HepG2 (cell line): Measurements from ENCODE around the gene ZNF394. TPM values are rescaled to one million over a fixed set of nuclear protein-coding genes. Genes with fewer than 3 reads are reported as not detected.

Source experiments
- ATAC-seq: fragments of 200-7000 bp; cut with Tn5 transposase; 3 replicates; pipeline ENCODE4 v1.9.1; 2020; ENCODE audit warnings: mild to moderate bottlenecking, moderate library complexity
- BruUV-seq: library from RNA; stranded (reverse); fragments of 400-500 nt; replicated peaks from 2 replicates; lab custom pipeline; 2021; lab: Mats Ljungman, UMichigan
- CTCF ChIA-PET: fragments of 300-600 bp; formaldehyde crosslinking; extraction: SDS; loops from one replicate; lab custom pipeline; 2021; ENCODE audit warnings: low total read pairs, inconsistent platforms, low intra/inter-chr PET ratio; lab: Yijun Ruan, JAX
- POLR2A ChIA-PET: fragments of 350-600 bp; sonication (Branson Sonifier 250); formaldehyde crosslinking; loops from one replicate; lab custom pipeline; 2020; ENCODE audit warnings: antibody characterized with exemption, inconsistent platforms; lab: Yijun Ruan, JAX
- DNase-seq: peaks from one replicate; pipeline ENCODE4 v3.0.0-alpha.2; 2015; ENCODE audit warnings: low spot score
- FAIRE-seq: peaks from 3 replicates; lab custom pipeline; 2011; peaks lifted over from hg19 to GRCh38; lab: Jason Lieb, UNC
- H2AFZ ChIP-seq: one replicate; pipeline ENCODE4 v1.6.1; 2011; ENCODE audit warnings: low read length, inconsistent platforms
- H3K27ac ChIP-seq: fragments of 300-600 bp; 3 replicates; pipeline ENCODE4 v1.8.0; 2011; ENCODE audit warnings: mixed run types, mild to moderate bottlenecking, mixed read lengths, low read length, inconsistent platforms; ENCODE audit not compliant: insufficient read depth; ENCODE audit errors: extremely low read length
- H3K27me3 ChIP-seq, 2 experiments: fragments of 200-600 bp in 1 of 2; 2 replicates in 1 of 2; 3 replicates in 1 of 2; pipeline versions ENCODE4 v1.6.0 to v1.8.0; 2011; ENCODE audit warnings: low read length in 2 of 2, mild to moderate bottlenecking in 2 of 2, moderate library complexity in 2 of 2, inconsistent platforms in 1 of 2; ENCODE audit not compliant: insufficient read depth in 2 of 2, control insufficient read depth in 1 of 2
- H3K36me3 ChIP-seq, 2 experiments: fragments of 200-600 bp in 1 of 2; replicated peaks in 1 of 2; 2 replicates in 1 of 2; 3 replicates in 1 of 2; pipeline versions ENCODE4 v1.5.1 to v1.8.0; 2011; ENCODE audit warnings: low read length in 2 of 2, inconsistent platforms in 1 of 2; ENCODE audit not compliant: insufficient read depth in 2 of 2, control insufficient read depth in 1 of 2
- H3K4me1 ChIP-seq: 2 replicates; pipeline ENCODE4 v1.5.1; 2012; ENCODE audit warnings: low read length, inconsistent platforms; ENCODE audit not compliant: insufficient read depth
- H3K4me2 ChIP-seq: 2 replicates; pipeline ENCODE4 v1.6.0; 2011; ENCODE audit warnings: low read depth, low read length, inconsistent platforms
- H3K4me3 ChIP-seq, 3 experiments: fragments of 200-600 bp in 1 of 3; sonication (generic), shearing (Covaris generic) in 1 of 3; replicated peaks in 1 of 3; 2 replicates each; pipeline ENCODE4 v1.5.1; 2011 to 2016; ENCODE audit warnings: low read length in 3 of 3, inconsistent platforms in 2 of 3, low read depth in 2 of 3, mild to moderate bottlenecking in 2 of 3, control low read depth in 1 of 3, mixed read lengths in 1 of 3; ENCODE audit not compliant: insufficient read depth in 1 of 3
- H3K79me2 ChIP-seq: one replicate; pipeline ENCODE4 v1.6.1; 2011; ENCODE audit warnings: low read length, inconsistent platforms; ENCODE audit not compliant: insufficient read depth
- H3K9ac ChIP-seq: 2 replicates; pipeline ENCODE4 v1.6.0; 2011; ENCODE audit warnings: mild to moderate bottlenecking, low read depth, low read length, inconsistent platforms; ENCODE audit not compliant: insufficient read depth
- H3K9me3 ChIP-seq: 2 replicates; pipeline ENCODE4 v1.5.1; 2012; ENCODE audit warnings: mild to moderate bottlenecking, low read length
- H4K20me1 ChIP-seq: 2 replicates; pipeline ENCODE4 v1.6.0; 2011; ENCODE audit warnings: inconsistent platforms, mild to moderate bottlenecking, low read length, moderate library complexity; ENCODE audit not compliant: insufficient read depth
- FOXC1 ChIP-seq: sonication (generic); formaldehyde crosslinking; IDR thresholded peaks from 2 replicates; pipeline ENCODE4 v1.8.0; 2022; ENCODE audit warnings: mild to moderate bottlenecking, missing genetic modification reagents, borderline replicate concordance
- IKZF1 ChIP-seq: fragments of 450-650 bp; IDR thresholded peaks from 2 replicates; pipeline ENCODE4 v1.7.1; 2016
- ISX ChIP-seq: sonication (generic); formaldehyde crosslinking; conservative IDR thresholded peaks from 2 replicates; pipeline ENCODE4 v1.5.0; 2020; ENCODE audit warnings: missing genetic modification reagents
- JUNB ChIP-seq: sonication (generic); formaldehyde crosslinking; IDR thresholded peaks from 2 replicates; pipeline ENCODE4 v1.8.0; 2022; ENCODE audit warnings: missing genetic modification reagents, mild to moderate bottlenecking, borderline replicate concordance
- NFE2 ChIP-seq: sonication (generic); formaldehyde crosslinking; IDR thresholded peaks from 2 replicates; pipeline ENCODE4 v1.4.0; 2020; ENCODE audit warnings: missing genetic modification reagents
- SIX1 ChIP-seq: sonication (generic); formaldehyde crosslinking; IDR thresholded peaks from 2 replicates; pipeline ENCODE4 v1.4.0; 2020; ENCODE audit warnings: missing genetic modification reagents, borderline replicate concordance
- SP140L ChIP-seq: sonication (generic); formaldehyde crosslinking; IDR thresholded peaks from 2 replicates; pipeline ENCODE4 v1.4.0; 2020; ENCODE audit warnings: missing genetic modification reagents, borderline replicate concordance
- ZNF30 ChIP-seq: sonication (generic); formaldehyde crosslinking; IDR thresholded peaks from 2 replicates; pipeline ENCODE4 v1.5.0; 2020; ENCODE audit warnings: mild to moderate bottlenecking, missing genetic modification reagents
- ZNF549 ChIP-seq: sonication (generic); formaldehyde crosslinking; IDR thresholded peaks from 2 replicates; pipeline ENCODE4 v1.5.0; 2020; ENCODE audit warnings: missing genetic modification reagents
- ZNF644 ChIP-seq: IDR thresholded peaks from 2 replicates; pipeline ENCODE4 v1.6.1; 2016; ENCODE audit warnings: low read depth
- ZNF670 ChIP-seq: sonication (generic); formaldehyde crosslinking; IDR thresholded peaks from 2 replicates; pipeline ENCODE4 v1.8.0; 2022; ENCODE audit warnings: mild to moderate bottlenecking, missing genetic modification reagents, borderline replicate concordance
- ZNF776 ChIP-seq: sonication (generic); formaldehyde crosslinking; IDR thresholded peaks from 2 replicates; pipeline ENCODE4 v1.4.0; 2020; ENCODE audit warnings: mild to moderate bottlenecking, missing genetic modification reagents
- ZSCAN12 ChIP-seq: sonication (generic); formaldehyde crosslinking; IDR thresholded peaks from 2 replicates; pipeline ENCODE4 v1.9.0; 2021; ENCODE audit warnings: mild to moderate bottlenecking, missing genetic modification reagents
- WGBS: methylation state at CpG from one replicate; pipeline ENCODE4 v1.1.6; 2017; ENCODE audit warnings: low lambda C conversion rate; 5-methylcytosine and 5-hydroxymethylcytosine counted together
- in situ Hi-C: cut with HindIII; loops from 2 replicates; pipeline ENCODE4 v1.10.0; 2017; ENCODE audit warnings: low pct_unique_long_range_greater_than_20kb; ENCODE audit not compliant: extremely low pct_ligation_motif_present
- intact Hi-C: fragments of 100-400 bp; cut with micrococcal nuclease; formaldehyde crosslinking; loops from one replicate; pipeline ENCODE4 v1.10.0; 2022; ENCODE audit not compliant: unreplicated experiment
- polyA plus RNA-seq, 8 experiments: library from polyadenylated mRNA; depleted of rRNA in 3 of 8; stranded (reverse) in 7 of 8; unstranded in 1 of 8; fragments of >200 nt; fragmentation: Illumina TruSeq in 4 of 8; extraction: Trizol in 4 of 8; gene quantifications; 2 replicates each; pipeline versions ENCODE4 v1.2.1 to v1.2.3, GENCODE V29; 2011 to 2016; ENCODE audit warnings: low read depth in 4 of 8, missing spikeins in 1 of 8, mixed read lengths in 1 of 8; ENCODE audit not compliant: insufficient read depth in 1 of 8
- total RNA-seq, 5 experiments: library from RNA; depleted of rRNA; stranded (reverse); fragments of >200 nt; fragmentation: Illumina TruSeq; extraction: Trizol; gene quantifications; 2 replicates each; pipeline ENCODE4 v1.2.3, GENCODE V29; 2016; ENCODE audit warnings: low read depth in 1 of 5
- TF ChIP-seq, protein P1 (sequence below): sonication (generic); formaldehyde crosslinking; IDR thresholded peaks from 2 replicates; pipeline ENCODE4 v1.4.0; 2020; ENCODE audit warnings: mild to moderate bottlenecking, missing genetic modification reagents
- TF ChIP-seq, protein P2 (sequence below): sonication (generic); formaldehyde crosslinking; conservative IDR thresholded peaks from 2 replicates; pipeline ENCODE4 v1.4.0; 2020; ENCODE audit warnings: missing genetic modification reagents
- TF ChIP-seq, protein P3 (sequence below): sonication (generic); formaldehyde crosslinking; conservative IDR thresholded peaks from 2 replicates; pipeline ENCODE4 v1.4.0; 2020; ENCODE audit warnings: missing genetic modification reagents
- TF ChIP-seq, protein P4 (sequence below): sonication (generic); formaldehyde crosslinking; IDR thresholded peaks from 2 replicates; pipeline ENCODE4 v1.8.0; 2022; ENCODE audit warnings: mild to moderate bottlenecking, missing genetic modification reagents, moderate library complexity
- TF ChIP-seq, protein P5 (sequence below): sonication (generic); formaldehyde crosslinking; IDR thresholded peaks from 2 replicates; pipeline ENCODE4 v1.4.0; 2020; ENCODE audit warnings: missing genetic modification reagents

Gene ZNF394
- total and polyA plus RNA-seq, 2 of the 13 experiments (the other 11 are each of a cell fraction or from before 2014, with no cell fraction given): 7.8 to 19.6 TPM

DNA sequence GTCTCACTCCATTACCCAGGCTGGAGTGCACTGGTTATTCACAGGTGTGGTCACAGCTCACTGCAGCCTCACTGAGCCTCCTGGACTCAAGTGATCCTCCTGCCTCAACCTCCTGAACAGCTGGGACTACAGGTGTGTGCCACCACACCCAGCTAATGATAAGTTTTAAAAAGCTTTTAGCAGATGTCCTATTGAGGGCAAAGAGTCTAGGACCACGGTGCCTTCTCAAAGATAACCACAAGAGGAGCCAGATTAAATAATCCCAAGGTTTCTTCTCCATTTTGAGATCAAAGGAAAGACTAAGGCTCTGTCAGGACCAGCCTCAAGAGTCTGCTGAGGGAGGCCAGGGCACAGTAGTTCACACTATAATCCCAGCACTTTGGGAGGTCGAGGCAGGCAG lies 38.9 kb downstream of the ZNF394 start:
- Histone ChIP-seq H3K4me3 (no peak overlapping the region), H4K20me1 (peaks cover 46% of the 10 kb centered on the region), H3K36me3 (peaks cover 17 to 58% of the 10 kb centered on the region in 2 experiments), H3K4me1 (peaks cover 48% of the 10 kb centered on the region), H3K4me2 (no peak overlapping the region), H3K27ac (no peak overlapping the region), H2AFZ (no peak overlapping the region), H3K9ac (no peak overlapping the region), H3K27me3 (no peaks in the 10 kb centered on the region; a peak in 1 of 5 replicates), H3K79me2 (peaks cover 75% of the 10 kb centered on the region), H3K9me3 (no peaks in the 10 kb centered on the region)
- CTCF ChIA-PET: no interaction called here
- no peak for ATAC-seq
- in situ Hi-C loops: no loop called here
- no peak for FAIRE-seq
- DNase-seq: no peak
- BruUV-seq: no TSS peak
- POLR2A ChIA-PET: no interaction called here
- intact Hi-C loops: no loop called here
- 88% methylated on average over 1 of the region's 2 CpGs for WGBS
- TF ChIP-seq ZSCAN12 (CRISPR knock-in tag): no peak
- TF ChIP-seq ZNF670 (CRISPR knock-in tag): no peak
- no peak for TF ChIP-seq SP140L (CRISPR knock-in tag)
- no peak for TF ChIP-seq ZNF30 (CRISPR knock-in tag)
- TF ChIP-seq ZNF644 (CRISPR knock-in tag): no peak
- TF ChIP-seq, protein P1, sequence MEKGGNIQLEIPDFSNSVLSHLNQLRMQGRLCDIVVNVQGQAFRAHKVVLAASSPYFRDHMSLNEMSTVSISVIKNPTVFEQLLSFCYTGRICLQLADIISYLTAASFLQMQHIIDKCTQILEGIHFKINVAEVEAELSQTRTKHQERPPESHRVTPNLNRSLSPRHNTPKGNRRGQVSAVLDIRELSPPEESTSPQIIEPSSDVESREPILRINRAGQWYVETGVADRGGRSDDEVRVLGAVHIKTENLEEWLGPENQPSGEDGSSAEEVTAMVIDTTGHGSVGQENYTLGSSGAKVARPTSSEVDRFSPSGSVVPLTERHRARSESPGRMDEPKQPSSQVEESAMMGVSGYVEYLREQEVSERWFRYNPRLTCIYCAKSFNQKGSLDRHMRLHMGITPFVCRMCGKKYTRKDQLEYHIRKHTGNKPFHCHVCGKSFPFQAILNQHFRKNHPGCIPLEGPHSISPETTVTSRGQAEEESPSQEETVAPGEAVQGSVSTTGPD (CRISPR knock-in tag): no peak
- no peak for TF ChIP-seq NFE2 (CRISPR knock-in tag)
- TF ChIP-seq ISX: no peak
- TF ChIP-seq, protein P2, sequence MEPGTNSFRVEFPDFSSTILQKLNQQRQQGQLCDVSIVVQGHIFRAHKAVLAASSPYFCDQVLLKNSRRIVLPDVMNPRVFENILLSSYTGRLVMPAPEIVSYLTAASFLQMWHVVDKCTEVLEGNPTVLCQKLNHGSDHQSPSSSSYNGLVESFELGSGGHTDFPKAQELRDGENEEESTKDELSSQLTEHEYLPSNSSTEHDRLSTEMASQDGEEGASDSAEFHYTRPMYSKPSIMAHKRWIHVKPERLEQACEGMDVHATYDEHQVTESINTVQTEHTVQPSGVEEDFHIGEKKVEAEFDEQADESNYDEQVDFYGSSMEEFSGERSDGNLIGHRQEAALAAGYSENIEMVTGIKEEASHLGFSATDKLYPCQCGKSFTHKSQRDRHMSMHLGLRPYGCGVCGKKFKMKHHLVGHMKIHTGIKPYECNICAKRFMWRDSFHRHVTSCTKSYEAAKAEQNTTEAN (CRISPR knock-in tag): no peak
- TF ChIP-seq ZNF776: no peak
- TF ChIP-seq, protein P3, sequence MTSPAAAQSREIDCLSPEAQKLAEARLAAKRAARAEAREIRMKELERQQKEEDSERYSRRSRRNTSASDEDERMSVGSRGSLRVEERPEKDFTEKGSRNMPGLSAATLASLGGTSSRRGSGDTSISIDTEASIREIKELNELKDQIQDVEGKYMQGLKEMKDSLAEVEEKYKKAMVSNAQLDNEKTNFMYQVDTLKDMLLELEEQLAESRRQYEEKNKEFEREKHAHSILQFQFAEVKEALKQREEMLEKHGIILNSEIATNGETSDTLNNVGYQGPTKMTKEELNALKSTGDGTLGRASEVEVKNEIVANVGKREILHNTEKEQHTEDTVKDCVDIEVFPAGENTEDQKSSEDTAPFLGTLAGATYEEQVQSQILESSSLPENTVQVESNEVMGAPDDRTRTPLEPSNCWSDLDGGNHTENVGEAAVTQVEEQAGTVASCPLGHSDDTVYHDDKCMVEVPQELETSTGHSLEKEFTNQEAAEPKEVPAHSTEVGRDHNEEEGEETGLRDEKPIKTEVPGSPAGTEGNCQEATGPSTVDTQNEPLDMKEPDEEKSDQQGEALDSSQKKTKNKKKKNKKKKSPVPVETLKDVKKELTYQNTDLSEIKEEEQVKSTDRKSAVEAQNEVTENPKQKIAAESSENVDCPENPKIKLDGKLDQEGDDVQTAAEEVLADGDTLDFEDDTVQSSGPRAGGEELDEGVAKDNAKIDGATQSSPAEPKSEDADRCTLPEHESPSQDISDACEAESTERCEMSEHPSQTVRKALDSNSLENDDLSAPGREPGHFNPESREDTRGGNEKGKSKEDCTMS (CRISPR knock-in tag): no peak
- TF ChIP-seq, protein P4, sequence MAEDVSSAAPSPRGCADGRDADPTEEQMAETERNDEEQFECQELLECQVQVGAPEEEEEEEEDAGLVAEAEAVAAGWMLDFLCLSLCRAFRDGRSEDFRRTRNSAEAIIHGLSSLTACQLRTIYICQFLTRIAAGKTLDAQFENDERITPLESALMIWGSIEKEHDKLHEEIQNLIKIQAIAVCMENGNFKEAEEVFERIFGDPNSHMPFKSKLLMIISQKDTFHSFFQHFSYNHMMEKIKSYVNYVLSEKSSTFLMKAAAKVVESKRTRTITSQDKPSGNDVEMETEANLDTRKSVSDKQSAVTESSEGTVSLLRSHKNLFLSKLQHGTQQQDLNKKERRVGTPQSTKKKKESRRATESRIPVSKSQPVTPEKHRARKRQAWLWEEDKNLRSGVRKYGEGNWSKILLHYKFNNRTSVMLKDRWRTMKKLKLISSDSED (CRISPR knock-in tag): no peak
- no peak for TF ChIP-seq IKZF1
- no peak for TF ChIP-seq FOXC1 (CRISPR knock-in tag)
- TF ChIP-seq, protein P5, sequence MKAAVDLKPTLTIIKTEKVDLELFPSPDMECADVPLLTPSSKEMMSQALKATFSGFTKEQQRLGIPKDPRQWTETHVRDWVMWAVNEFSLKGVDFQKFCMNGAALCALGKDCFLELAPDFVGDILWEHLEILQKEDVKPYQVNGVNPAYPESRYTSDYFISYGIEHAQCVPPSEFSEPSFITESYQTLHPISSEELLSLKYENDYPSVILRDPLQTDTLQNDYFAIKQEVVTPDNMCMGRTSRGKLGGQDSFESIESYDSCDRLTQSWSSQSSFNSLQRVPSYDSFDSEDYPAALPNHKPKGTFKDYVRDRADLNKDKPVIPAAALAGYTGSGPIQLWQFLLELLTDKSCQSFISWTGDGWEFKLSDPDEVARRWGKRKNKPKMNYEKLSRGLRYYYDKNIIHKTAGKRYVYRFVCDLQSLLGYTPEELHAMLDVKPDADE (CRISPR knock-in tag): no peak
- TF ChIP-seq ZNF549: no peak
- no peak for TF ChIP-seq JUNB (CRISPR knock-in tag)
- no peak for TF ChIP-seq SIX1 (CRISPR knock-in tag)
